GM19240 (cell line): Measurements from ENCODE around the gene COL18A1.

ENCODE experiments used
- DNase-seq: peaks from one replicate; pipeline ENCODE4 v3.0.0; 2011; ENCODE audit warnings: low spot score; ENCODE audit not compliant: insufficient read length

The COL18A1 gene

DNA sequence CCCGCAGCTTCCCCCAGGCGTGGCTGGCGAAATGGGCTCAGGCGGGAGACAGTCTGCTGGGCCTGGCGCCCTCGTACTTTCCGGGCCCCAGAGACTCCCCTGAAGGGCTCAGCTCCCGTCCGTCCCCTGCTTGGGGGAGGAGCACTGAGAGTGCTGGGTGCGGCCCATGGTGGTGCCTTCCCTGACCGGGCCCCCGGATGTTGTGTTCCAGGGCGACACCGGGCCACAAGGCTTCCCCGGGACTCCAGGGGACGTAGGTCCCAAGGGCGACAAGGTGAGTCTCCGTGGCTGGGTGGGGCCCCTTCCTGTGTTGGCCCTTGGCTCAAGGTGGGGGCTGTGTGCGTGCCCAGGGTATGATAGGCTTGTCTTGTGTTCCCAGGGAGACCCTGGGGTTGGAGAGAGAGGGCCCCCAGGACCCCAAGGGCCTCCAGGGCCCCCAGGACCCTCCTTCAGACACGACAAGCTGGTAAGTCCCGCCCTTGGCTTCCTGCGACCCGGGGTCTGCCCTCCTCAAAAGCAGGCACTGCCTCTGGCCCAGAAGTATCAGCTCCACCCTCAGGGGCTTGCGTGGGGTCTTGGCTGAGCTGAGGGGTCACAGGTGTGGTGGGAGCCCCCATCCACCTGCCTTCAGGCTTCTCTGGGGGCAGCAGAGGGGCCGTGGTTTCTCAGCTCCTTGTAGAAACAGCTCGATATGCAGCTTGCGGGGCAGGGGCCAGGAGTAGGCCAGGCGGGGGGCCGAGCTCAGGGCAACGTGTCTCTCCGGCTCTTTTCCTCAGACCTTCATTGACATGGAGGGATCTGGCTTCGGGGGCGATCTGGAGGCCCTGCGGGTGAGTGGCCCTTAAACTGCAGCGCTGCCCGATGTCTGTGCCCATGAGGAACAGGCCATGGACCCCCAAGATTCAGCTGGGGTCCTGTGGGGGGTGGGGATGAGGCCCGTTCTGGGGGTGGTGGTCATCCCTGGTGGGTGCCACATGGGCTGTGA, 75.0 kb downstream of the COL18A1 start:
- DNase-seq, result no peak

DNA sequence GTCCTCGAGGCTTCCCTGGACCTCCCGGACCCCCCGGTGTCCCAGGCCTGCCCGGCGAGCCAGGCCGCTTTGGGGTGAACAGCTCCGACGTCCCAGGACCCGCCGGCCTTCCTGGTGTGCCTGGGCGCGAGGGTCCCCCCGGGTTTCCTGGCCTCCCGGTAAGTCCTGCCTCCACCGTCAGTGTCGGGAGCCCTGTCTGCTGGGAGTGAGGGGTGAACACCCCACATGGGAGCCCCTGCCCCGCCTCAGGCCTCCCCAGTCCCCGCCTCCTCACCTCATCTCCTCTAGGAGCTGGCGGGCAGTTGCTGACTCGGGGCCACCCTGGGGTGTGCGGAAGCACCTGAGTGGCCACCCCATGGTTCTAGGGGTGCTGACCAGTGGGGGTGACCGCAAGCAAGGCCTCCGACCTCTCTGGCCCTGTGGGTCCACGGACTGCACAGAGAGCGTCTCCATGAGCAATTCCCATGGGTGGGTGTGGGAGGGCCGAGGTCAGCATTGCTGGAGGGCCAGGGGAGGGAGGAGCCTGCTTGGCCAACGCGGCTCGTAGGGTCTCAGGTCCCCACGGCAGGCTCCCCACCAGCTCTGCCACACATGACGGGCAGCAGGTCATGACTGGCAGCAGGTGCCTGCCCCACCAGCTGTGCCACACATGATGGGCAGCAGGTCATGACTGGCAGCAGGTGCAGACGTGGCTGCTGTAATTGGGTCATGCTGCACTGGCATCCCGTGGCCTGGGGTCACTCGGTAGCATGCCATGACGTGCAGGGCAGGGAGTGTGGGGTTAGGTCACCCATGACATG, 75.9 kb downstream of the COL18A1 start:
- no peak for DNase-seq

DNA sequence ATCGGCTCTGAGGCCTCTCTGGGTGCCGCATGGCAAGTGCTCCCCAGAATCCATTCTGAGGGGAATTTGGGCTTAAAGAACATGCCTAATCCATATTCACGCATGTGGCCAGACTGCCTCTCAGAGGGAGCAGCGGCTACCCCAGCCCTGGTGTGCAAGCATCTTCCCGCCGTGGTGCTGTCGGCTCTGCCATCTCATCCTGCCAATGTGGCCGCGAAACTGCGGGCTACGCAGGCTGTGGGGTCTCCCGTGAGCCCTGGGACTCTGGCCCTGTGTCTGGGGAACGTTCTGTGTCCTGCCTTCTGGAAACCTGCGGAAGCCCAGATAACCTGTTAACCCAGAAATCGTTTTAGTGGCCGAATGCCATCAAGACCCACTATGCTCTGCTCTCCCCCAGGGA, 76.6 kb downstream of the COL18A1 start:
- DNase-seq, result no peak

DNA sequence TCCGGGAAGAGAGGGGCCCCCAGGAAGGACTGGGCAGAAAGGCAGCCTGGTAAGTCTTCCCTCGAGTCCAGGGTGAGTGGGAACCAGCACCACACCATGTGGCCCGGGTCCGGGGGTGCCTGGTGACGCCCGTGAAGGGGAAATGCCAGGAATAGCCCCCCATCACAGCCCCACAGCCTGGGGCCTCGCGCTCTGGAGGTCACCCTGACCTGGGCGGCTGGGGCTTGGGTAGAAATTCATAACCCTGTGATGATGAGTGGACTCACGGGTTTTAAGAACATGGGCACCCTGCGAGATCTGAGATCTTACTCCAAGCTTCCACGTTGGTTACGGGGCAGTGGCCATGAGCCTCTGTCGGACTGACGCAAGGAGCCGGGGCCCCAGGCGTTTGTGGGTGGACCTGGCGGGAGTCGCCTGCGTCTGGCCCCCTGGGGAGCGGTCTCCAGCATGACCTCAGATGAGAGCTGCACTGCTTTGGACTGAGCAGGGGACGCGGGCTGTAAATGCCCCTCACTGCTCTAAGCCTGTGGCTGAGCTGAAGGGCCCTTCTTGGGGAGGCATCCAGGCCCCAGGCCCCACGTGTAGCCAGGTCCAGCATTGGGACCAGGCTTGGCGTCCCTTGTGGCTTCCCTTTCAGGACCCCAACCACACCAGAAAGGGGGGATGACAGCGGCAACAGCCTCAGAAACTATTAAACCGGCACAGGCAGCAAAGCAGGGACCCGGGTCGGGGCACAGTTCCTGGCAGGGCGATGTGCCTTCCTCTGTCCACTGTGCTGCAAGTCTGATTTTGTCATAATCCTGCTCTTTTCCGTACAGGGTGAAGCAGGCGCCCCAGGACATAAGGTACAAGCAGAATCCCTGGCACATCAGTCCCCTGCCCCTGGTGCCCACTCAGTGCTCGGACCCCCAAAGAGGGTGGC, 77.3 kb downstream of the COL18A1 start:
- DNase-seq, result no peak

DNA sequence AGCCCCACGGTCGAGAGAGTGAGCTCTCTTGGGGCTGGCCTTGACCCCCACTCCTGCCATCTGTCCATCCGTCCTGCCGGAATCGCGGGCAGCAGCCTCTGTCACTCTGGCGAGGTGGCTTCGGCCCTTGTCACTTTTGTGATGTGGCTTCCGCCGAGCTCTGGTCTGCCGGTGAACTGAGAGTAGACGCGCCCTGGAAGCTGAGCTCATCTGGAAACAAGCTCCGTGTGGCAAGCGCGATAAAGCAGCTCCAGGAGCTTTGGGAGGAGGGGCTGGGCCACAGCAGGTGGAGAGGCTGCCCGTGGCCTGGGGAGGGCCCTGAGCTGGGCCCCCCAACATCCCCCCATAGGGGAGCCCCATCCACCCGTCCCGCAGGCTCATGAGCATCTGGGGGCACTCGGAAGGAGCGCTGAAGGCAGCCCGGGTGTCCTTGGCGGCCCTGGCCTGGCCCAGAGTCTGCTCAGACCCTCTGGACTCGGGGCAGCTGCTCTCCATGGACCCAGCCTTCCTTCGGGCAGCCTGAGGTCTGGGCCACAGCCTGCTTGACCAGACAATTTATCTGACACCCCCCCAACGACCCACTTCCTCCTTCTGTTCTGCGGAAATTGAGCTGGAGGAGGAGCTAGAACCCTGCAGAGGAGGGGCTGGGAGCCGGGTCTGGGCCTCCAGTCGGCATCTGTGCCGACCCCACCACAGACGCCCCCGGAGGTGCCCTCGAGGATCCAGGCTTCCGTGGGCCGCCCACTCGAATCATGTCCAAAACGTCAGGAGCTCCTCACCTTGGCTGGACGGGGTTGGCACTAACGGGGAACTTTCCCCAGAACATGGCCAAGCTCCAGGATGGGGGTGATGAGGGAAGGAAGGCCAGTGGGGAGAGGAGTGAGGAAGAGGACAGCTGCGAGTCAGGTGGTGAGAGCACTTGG, 78.2 kb downstream of the COL18A1 start:
- no peak for DNase-seq

DNA sequence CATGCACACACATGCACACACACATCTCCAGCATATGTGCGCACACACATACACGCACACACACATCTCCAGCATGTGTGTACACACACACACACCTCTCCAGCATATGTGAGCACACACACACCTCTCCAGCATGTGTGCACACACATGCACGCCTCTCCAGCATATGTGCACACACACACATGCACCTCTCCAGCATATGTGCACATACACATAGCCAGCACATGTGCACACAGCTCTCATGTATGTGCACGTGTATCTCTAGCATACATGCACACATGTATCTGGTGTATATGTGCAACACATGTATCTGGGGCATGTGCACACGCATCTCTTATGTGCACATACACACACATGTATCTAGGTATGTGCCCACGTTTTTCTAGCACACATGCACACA, 79.4 kb downstream of the COL18A1 start:
- no peak for DNase-seq

DNA sequence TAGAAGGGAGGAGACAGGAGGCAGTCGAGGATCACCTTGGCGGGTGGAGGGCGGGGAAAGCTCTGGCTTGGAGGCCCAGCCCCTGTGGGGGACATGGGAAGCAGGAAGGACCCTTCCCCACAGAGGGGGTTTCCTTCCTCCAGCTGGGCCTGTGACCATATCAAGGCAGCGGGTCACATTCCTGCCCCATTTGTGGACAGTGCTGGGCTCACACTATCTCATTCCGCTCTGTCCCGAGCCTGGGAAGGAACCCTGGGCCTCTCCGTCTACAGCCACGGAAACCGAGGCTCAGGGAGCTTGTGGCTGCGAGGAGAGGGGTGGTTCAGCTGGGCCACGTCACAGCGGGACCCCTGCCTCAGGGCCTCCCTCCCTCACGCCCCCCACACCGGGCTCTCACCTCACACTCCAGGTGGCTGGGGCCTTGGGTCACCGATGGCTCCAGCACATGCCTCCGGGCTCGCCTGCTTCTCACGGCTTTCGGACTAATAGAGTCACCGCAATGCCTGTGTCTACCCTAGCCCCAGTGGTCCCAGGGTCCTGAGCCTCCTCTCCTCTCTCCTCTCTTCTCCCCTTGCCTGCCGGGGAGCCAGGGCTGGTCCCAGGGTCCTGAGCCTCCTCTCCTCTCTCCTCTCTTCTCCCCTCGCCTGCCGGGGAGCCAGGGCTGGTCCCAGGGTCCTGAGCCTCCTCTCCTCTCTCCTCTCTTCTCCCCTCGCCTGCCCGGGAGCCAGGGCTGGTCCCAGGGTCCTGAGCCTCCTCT, 80.9 kb downstream of the COL18A1 start:
- DNase-seq, result no peak

DNA sequence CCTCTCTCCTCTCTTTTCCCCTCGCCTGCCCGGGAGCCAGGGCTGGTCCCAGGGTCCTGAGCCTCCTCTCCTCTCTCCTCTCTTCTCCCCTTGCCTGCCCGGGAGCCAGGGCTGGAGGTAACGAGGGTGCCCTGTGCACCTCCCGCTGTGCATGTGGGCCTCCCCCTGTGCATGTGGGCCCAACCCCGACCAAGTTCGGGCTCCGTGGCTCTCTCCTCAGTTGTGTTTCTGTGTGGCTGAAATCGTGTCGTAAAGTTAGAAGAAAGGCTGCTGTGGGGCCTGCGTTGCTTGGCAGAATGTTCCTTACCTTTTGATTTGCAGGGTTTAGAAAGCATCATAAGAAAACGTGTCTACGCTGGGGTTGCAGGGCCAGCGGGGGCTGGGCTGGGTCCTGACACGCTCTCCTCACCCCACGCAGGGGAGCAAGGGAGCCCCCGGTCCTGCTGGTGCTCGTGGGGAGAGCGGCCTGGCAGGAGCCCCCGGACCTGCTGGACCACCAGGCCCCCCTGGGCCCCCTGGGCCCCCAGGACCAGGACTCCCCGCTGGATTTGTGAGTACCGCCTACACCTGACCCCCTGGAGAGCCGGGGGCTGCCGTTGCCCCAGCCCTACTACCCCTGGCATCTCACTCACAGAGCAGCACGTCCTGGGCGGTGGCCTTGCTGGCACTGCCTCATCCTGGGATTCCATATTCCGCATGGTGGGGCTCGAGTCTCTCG, 81.6 kb downstream of the COL18A1 start:
- no peak for DNase-seq

DNA sequence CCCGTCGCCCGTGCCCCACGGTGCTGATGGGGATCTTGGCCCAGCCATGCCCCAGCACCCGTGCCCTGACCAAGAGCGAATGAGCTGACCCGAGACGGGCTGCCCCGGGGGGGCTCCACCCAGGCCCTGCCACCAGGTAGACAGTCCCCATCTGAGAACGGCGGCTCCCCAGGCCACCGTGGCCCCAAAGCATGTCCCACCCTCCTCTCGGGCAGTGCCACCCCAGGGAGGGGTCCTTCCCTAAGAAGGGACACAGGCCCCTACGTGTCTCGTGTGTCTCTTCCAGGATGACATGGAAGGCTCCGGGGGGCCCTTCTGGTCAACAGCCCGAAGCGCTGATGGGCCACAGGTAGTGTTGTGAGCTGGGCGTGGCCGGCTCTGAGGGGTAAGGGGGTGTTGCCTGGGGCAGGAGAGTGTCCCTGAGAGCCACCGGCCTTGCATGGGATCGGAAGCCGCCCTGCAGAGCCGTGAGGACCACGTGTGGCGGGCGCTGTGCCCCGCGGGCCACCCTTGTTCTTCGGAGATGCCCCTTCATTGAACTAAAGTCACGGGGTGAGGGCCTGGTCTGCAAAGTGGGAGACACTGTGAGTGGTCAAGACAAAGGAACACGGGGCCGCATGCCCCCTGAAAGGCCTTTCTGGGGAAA, 82.3 kb downstream of the COL18A1 start:
- no peak for DNase-seq

DNA sequence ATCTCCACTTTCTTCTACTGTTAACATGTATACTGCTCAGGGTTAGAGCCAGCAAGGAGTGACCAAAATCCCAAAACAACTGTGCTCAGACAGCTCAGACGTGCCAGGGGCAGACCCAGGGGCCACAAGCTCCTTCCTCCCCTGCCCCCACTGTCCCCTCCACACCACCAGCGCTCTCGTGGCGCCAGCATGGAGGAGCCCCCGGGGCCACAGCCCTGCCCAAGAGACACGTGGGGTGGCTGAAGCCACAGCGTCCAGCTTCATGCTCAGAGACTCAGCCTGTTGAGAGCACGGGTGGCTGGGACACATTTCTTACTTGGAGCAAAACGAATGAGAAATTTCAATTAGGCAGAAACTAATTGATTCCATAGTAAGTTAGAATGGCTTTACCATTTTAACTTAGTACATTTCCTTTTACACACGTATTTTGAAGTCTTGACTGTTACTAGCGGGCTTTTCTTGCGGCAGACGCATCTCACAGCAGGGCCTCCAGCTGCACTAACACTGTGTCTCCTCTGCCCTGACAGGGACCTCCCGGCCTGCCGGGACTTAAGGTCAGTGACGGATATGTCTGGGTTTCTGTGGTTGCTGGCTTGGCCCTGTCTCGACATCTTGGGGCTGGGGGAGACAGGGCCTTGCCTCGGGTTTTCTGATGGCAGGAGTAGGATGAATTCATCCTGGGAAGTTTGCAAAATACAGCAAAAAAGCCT, 83.1 kb downstream of the COL18A1 start:
- no peak for DNase-seq

DNA sequence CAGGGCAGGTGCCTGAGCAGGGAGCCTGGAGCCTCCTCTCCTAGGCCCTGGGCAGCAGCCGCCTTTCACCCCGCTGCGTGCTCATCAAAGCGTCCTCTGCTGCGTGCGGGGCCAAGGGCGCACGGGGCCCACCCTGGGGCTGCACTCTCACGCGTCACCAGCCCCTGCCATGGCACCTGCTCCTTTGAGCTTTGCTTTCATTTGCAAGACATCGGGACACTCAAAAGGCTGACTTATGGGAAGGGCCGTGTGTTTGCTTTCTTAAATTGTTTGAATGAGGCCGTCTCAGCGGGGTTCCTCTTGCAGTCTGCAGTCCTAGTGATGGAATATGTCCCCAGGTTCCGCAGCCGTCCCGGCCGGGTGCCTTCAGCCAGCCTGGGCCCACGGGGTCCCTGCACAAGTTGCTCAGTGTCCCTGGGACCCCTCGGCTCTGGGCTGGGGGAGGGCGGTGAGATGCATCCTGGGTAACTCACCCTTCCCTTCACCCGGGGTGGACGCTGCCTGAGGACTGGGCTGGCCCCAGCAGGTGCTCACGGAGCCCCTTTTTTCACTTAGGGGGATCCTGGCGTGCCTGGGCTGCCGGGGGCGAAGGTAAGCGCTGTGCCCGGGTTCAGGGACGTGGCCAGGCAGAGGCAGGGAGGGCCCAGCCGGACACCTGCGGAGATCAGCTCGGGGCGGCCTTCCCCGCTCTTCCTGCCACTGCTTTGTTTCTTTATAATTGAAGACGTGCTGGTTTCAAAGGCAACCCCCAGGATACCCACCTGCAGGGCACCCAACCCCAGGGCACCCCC, 84.2 kb downstream of the COL18A1 start:
- no peak for DNase-seq

DNA sequence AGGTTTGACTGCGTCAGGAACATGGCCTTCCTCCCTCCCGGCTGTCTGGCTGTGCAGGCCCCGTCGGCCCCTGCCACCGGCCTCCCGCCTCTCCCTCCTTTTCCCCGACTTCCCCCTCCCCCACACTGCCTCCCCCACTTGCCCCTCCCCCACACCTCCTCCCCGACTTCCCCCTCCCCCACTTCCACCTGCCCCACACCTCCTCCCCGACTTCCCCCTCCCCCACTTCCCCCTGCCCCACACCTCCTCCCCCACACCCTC, 84.7 kb downstream of the COL18A1 start:
- no peak for DNase-seq

DNA sequence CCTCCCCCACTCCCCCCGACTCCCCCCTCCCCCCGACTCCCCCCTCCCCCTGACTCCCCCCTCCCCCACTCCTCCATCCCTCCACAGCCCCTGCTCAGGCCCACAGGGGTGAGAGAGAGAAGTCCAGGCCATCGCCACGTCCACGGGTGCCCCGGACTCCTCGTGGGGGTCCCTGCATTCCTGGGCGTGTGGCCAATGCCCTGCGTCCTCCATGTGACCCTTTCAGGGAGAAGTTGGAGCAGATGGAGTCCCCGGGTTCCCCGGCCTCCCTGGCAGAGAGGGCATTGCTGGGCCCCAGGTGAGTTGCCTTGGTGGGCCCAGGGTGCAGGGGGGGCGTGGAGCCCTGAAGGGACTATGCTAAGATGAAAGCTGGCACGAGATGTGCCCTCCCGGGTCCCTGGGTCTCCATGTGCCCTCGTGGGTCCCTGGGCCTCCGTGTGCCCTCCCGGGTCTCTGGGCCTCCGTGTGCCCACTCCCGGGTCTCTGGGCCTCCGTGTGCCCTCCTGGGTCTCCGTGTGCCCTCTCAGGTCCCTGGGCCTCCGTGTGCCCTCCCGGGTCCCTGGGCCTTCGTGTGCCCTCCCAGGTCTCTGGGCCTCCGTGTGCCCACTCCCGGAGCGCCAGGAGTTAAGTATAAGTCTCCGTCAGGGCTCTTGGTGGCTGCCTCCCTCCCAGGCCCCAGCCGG, 85.2 kb downstream of the COL18A1 start:
- DNase-seq, result no peak

DNA sequence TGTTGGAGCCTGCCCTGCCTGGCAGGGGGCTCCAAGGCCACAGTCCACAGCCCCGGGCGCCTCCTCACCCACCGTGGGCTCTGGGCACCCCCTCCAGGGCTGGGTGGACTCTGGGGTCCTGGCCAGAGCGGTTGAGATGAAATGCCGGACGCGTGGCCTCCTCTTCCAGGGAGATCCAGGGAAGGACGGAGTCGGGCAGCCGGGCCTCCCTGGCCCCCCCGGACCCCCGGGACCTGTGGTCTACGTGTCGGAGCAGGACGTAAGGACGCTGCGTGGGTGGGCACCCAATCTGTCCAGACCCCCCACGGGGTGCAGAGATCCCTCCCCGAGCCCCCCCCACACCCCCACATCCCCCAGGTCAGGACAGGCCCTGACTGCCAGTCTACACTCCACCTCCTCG, 86.1 kb downstream of the COL18A1 start:
- no peak for DNase-seq

DNA sequence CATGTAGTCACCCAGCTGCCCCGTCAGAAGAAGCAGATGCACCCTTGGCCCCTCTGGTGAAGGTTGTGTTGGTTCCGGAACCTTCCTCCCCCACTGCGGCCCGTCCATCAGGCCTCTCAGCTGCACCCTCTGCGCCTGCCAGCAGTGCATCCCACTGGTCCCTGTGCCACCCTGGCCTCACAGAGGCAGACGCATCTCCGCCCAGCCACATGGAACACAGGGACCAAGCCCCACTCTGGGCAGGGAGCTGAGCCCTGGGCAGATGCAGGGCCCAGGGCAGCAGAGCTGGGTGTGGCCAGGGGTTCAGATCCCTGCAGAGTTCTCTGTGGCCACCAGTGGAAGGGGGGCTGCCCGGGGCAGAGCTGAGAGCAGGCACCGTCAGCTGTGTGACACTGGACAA, 86.7 kb downstream of the COL18A1 start:
- DNase-seq, result no peak

DNA sequence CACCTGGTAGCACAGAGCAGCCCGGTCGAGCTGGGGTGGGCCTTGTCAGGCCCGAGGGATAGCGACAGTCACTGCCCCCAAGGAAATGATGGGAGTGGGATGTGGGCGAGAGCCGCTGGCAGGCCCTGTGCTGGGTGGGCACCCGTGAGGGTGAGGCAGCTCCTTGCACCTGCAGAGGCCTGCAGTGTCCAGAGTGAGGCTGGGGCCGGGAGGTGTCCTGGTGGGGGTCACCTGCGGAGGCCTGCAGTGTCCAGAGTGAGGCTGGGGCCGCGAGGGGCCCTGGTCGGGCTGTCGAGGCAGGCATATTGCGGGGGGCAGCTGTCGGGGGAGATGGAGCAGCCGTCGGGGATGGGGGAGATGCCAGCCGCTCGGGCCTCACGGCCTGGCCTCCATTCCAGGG, 87.8 kb downstream of the COL18A1 start:
- DNase-seq, result no peak
